GM19099 (cell line): ENCODE data around the gene PJVK.

Experiments used
- POLR2A ChIP-seq: IDR thresholded peaks from 3 replicates; pipeline ENCODE4 v1.6.1; 2011; ENCODE audit warnings: low read depth; ENCODE audit not compliant: insufficient read length; ENCODE audit errors: extremely low read depth

PJVK gene

DNA sequence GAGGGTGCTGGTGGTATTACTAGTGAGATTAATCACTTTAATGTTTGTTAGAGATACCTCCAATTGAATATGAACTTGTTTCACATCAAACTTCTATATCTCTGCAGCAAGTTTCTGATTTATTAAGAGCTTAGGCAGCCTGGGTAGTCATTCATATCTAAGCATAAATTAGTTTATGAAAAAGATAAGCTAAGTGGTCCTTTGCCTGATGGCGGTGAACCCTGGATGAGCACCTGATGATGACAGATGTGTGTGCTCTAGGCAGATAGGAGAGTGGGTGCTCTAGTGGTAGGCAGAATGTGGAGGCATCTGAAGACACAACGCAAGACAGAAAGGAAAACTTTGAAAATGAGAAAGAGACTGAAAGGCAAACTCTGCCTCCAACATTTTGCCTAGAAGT lies 22.2 kb downstream of the PJVK start:
- TF ChIP-seq POLR2A, result no peak

DNA sequence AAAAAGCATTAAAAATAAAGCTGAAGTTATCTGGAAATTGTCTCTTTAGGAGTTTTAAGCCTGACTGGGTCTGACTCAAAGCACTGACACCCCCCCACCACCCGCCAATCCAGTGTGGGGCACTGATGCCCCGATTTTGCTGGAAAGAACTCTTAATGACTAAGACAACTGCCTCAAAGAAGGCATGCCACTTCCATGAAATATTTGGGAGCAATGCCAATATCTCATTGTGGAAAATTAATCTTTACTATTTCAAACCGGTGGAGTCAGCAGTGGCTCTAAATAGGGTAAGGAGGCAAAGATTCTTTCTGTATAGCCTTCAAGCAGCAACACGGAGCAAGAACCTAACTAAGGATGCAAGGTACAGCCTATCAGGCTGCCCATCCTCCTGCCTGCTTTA lies 22.8 kb downstream of the PJVK start:
- TF ChIP-seq POLR2A, result no peak

DNA sequence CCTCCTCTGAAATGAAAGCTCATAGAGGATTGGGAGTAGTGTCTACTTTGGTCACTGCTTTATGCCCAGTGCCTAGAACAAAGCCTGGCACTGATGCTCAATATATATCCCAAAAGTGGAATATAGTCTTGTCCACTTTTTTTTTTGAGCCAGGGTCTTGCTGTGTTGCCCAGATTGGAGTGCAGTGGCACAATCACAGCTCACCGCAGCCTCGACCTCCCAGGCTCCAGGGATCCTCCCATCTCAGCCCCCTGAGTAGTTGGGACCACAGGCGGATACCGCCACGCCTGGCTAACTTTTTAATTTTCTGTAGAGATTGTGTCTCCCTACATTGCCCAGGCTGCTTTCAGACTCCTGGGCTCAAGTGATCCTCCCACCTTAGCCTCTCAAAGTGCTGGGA lies 23.4 kb downstream of the PJVK start:
- no peak for TF ChIP-seq POLR2A

DNA sequence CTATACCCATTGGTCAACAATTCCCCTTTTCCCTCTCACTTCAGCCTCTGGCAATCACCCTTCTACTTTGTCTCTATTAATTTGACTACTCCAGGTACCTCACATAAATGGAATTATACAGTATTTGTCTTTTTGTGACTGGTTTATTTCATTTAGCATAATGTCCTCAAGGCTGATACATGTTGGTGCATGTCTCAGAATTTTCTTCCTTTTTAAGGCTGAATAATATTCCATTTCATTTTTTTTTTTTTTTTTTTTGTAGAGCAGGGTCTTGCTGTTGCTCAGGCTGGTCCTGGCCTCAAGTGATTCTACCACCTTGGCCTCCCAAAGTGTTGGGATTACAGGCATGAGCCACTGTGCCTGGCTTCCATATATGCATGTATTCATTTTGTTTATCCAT lies 25.3 kb downstream of the PJVK start:
- no peak for TF ChIP-seq POLR2A

DNA sequence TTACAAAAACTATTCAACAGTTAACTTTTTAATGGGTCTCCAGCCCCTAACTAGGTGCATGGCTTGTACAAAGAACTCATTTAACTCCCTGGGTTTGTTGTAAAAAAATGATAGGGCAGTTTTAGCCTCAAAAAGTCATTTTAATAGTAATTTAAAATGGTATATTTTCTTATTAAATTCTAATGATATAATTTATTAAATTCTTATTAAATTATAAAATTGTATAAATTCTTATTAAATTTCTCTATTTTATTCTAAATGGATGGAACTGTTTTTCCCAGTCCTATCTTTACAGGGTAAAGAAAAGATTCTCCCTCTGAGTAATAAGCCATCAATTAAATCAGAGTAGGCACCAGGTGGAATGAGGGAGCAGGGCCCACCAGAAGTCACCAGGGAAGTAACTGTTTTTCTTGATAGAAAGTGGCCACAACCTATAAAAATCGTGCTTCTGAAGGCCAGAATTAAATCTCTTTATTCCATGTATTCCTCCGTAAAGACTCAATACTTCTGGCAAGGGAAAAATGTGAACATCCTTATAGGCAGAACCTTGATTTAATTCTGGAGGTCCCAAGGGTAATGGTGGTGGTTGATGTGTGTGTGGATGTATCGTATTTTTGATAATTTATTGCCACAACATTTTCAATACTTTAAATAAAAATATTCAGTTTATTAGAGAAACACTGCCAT lies 26.4 kb downstream of the PJVK start:
- TF ChIP-seq POLR2A, result no peak

DNA sequence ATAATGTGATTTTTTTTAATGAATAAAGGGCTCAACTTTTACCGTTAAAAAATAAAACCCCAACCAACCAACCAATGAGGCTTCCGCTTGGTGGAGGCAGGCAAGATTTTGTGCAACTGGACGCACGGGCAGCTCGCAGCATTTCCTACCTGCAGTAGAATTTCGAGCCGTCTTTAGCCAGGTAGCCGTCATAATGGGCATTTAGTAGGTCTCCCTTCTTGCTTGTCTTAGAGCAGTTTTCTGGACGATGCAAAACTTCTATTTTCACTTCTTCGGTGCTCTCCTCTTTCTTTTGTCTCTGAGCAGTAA lies 26.9 kb downstream of the PJVK start:
- no peak for TF ChIP-seq POLR2A

DNA sequence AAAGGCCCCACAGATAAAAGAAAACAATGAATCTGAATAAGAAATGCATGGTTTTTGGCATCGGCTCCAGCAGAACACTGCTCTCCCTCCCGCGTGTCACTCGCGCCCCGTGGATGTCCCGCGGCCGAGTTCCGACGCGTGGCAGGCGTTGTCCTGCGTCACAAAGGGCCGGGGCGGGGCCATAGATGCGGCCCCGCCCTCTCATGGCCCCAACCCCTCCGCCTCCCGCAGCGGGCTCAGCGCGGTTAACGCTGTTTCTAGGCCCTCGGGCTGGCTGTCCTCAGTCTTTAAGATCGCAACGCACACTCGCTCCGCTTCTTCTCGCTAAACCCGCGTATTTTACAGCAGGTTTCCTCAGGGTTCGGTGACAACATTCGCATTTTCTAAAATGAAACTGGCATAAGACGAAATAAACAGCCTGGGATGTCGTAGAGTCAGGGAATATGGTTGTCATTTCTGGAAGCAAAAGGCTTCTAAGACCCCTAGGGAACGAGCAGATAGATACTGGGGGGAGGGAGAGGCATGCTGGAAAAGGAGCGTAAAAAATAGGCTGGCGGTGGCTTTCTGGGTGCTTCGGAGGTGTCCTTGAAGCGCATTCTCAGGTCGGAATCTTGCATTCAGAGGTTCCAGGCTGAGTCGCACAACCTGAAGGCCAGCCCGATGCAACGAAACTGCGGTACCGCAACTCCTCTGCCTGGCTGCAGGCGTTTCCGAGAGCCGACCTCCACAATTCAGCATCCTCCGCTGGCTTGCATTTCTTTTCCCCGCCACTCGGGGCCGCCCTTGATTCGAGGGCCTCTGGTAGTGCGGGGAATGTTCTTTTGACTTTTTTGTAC lies 27.5 kb downstream of the PJVK start, which contains the start of gene FKBP7:
FKBP7 (minus strand) TSS at position 162 of the 836 bp plus-strand sequence; CDS start at position 61, 101 bp downstream.
- TF ChIP-seq POLR2A, result peak; percentile 78

GRCh38 chr2:178479275-178479616 lies 28.1 kb downstream of the PJVK start:
- no peak for TF ChIP-seq POLR2A

GRCh38 chr2:178479758-178480226 lies 28.6 kb downstream of the PJVK start:
- TF ChIP-seq POLR2A, result no peak

GRCh38 chr2:178480227-178481181 lies 29.3 kb downstream of the PJVK start, which contains the start of gene PLEKHA3:
Gene PLEKHA3, plus strand, starts transcription at chr2:178480457. Its CDS starts 413 bp downstream, at chr2:178480870.
- peak; percentile 48 for TF ChIP-seq POLR2A

DNA sequence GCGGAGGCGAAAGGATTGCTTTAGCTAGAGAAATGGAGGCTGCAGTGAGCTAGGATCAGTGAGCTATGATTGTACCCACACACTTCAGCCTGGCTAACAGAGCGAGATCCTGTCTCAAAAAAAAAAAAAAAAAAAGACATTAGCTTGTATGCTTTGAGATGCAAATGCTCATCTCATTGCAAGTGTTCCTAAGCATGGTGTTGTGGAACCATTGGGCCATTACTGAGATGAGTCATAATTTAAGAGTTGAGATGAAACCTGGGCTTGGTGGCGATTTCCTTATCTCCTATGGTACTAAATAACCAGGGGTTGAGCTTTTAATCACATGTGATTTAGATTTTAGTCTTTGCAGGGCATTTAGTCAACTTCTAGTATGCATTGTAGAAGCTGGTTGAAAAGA lies 31.3 kb downstream of the PJVK start:
- TF ChIP-seq POLR2A, result no peak

DNA sequence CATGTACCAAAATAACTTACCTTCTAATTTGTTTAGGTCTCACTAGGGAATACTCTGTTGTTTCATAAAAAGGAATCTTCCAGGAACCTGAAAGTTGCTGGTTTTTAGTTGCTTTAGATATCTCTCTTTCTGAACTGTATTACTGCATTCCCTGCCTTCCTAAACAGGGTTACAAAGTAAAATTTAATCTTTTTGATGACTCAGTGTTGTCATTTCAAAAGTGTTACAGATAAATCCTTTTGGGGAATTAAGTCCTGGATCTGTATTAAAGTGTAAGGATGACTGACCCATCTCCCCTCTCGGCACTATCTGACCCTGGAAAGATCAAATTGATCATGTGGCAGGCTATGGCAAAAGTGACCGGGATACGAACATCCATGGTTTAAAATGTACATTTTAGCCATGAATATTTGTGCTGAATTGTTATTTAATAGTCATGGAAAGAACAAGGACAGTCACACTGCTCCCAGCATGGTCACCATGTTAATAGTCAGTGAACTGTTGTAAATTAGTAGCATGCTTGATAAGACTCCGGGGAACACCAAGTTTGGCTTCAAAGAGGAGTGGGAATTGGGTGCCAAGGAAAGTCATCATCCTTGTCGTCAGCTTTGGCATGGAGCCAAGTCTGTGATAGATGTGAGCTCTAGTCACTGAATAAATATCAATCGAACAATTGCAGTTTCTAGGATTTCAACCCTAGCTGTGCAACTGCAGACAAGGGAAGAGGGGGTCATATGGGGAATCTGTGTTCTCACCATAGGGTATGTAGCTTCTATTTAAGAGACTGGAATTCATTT lies 33.3 kb downstream of the PJVK start:
- TF ChIP-seq POLR2A, result no peak

GRCh38 chr2:178485356-178485755 lies 34.2 kb downstream of the PJVK start:
- TF ChIP-seq POLR2A, result no peak

GRCh38 chr2:178491612-178492011 lies 40.4 kb downstream of the PJVK start:
- TF ChIP-seq POLR2A, result no peak
